IMR-90 (cell line): ENCODE data around the gene ADCK2. TPM values are rescaled to one million over a fixed set of nuclear protein-coding genes. Genes with fewer than 3 reads are reported as not detected.

Experiments used
- ATAC-seq: fragments of 200-7000 bp; cut with Tn5 transposase; 2 replicates; pipeline ENCODE4 v1.9.1; 2020; ENCODE audit warnings: low read depth, mild to moderate bottlenecking, moderate library complexity
- BruUV-seq: library from RNA; stranded (reverse); fragments of 400-500 nt; replicated peaks from 2 replicates; lab custom pipeline; 2021; lab: Mats Ljungman, UMichigan
- CTCF ChIA-PET: fragments of 300-600 bp; formaldehyde crosslinking; extraction: SDS; loops from one replicate; lab custom pipeline; 2021; ENCODE audit warnings: antibody characterized with exemption; lab: Yijun Ruan, JAX
- POLR2A ChIA-PET: fragments of 300-600 bp; sonication (Branson Sonifier 250); formaldehyde crosslinking; loops from one replicate; lab custom pipeline; 2022; ENCODE audit warnings: antibody characterized with exemption; ENCODE audit not compliant: unreplicated experiment; lab: Charles Lee
- DNase-seq: peaks from one replicate; pipeline ENCODE4 v3.0.0; 2013
- H2AFZ ChIP-seq: replicated peaks from 2 replicates; pipeline ENCODE3; 2013; ENCODE audit warnings: low read length, mild to moderate bottlenecking; ENCODE audit not compliant: poor library complexity
- H2AK5ac ChIP-seq: 2 replicates; pipeline ENCODE4 v1.6.1; 2013; ENCODE audit warnings: low read depth, low read length, inconsistent platforms
- H2AK9ac ChIP-seq: replicated peaks from 2 replicates; pipeline ENCODE3; 2013; ENCODE audit warnings: mild to moderate bottlenecking, low read depth, low read length, moderate library complexity; ENCODE audit not compliant: poor library complexity
- H2BK120ac ChIP-seq: 2 replicates; pipeline ENCODE4 v1.6.1; 2013; ENCODE audit warnings: low read depth, low read length, inconsistent platforms
- H2BK15ac ChIP-seq: 3 replicates; pipeline ENCODE4 v1.6.1; 2013; ENCODE audit warnings: low read depth, low read length, inconsistent platforms
- H2BK20ac ChIP-seq: 2 replicates; pipeline ENCODE4 v1.6.1; 2013; ENCODE audit warnings: low read depth, mild to moderate bottlenecking, inconsistent platforms, low read length, moderate library complexity
- H2BK5ac ChIP-seq: 2 replicates; pipeline ENCODE4 v1.6.1; 2013; ENCODE audit warnings: mild to moderate bottlenecking, low read depth, low read length, inconsistent platforms; ENCODE audit not compliant: poor library complexity, severe bottlenecking
- H3K14ac ChIP-seq: replicated peaks from 2 replicates; pipeline ENCODE4 v1.6.1; 2013; ENCODE audit warnings: low read depth, low read length, inconsistent platforms
- H3K18ac ChIP-seq: 2 replicates; pipeline ENCODE4 v1.6.1; 2013; ENCODE audit warnings: low read depth, low read length, control low read depth
- H3K23ac ChIP-seq: 2 replicates; pipeline ENCODE4 v1.6.1; 2013; ENCODE audit warnings: low read depth, low read length, inconsistent platforms
- H3K27ac ChIP-seq: 2 replicates; pipeline ENCODE4 v1.5.1; 2013; ENCODE audit warnings: mild to moderate bottlenecking, control low read depth, low read length; ENCODE audit not compliant: insufficient read depth
- H3K27me3 ChIP-seq: 2 replicates; pipeline ENCODE4 v1.6.1; 2013; ENCODE audit warnings: low read length; ENCODE audit not compliant: control insufficient read depth, insufficient read depth
- H3K36me3 ChIP-seq: 2 replicates; pipeline ENCODE4 v1.6.1; 2013; ENCODE audit warnings: low read length, mixed read lengths; ENCODE audit not compliant: control insufficient read depth, insufficient read depth
- H3K4ac ChIP-seq: 2 replicates; pipeline ENCODE4 v1.6.1; 2013; ENCODE audit warnings: low read depth, low read length, inconsistent platforms
- H3K4me1 ChIP-seq: 2 replicates; pipeline ENCODE4 v1.6.1; 2013; ENCODE audit warnings: low read length, mixed read lengths; ENCODE audit not compliant: control insufficient read depth, insufficient read depth
- H3K4me2 ChIP-seq: 2 replicates; pipeline ENCODE4 v1.6.1; 2013; ENCODE audit warnings: low read depth, mild to moderate bottlenecking, control low read depth, low read length, moderate library complexity
- H3K4me3 ChIP-seq: 2 replicates; pipeline ENCODE4 v1.5.1; 2013; ENCODE audit warnings: low read depth, mild to moderate bottlenecking, control low read depth, low read length, moderate library complexity; ENCODE audit not compliant: insufficient read depth
- H3K56ac ChIP-seq: 2 replicates; pipeline ENCODE4 v1.6.1; 2013; ENCODE audit warnings: low read length, inconsistent platforms; ENCODE audit not compliant: insufficient read depth; ENCODE audit errors: extremely low read depth
- H3K79me1 ChIP-seq, 2 experiments: 2 replicates each; pipeline ENCODE4 v1.6.1; 2013; ENCODE audit warnings: low read length in 2 of 2, inconsistent platforms in 1 of 2, low read depth in 1 of 2
- H3K9ac ChIP-seq: 2 replicates; pipeline ENCODE4 v1.6.1; 2013; ENCODE audit warnings: low read depth, low read length, control low read depth
- H3K9me1 ChIP-seq: 2 replicates; pipeline ENCODE4 v1.6.1; 2013; ENCODE audit warnings: low read length, inconsistent platforms; ENCODE audit not compliant: insufficient read depth
- H3K9me3 ChIP-seq: 2 replicates; pipeline ENCODE4 v1.6.1; 2013; ENCODE audit warnings: low read length; ENCODE audit not compliant: control insufficient read depth, insufficient read depth
- H4K20me1 ChIP-seq: 2 replicates; pipeline ENCODE4 v1.6.1; 2013; ENCODE audit warnings: low read length, inconsistent platforms; ENCODE audit not compliant: insufficient read depth
- H4K5ac ChIP-seq: 2 replicates; pipeline ENCODE4 v1.6.1; 2013; ENCODE audit warnings: mild to moderate bottlenecking, low read depth, low read length, control low read depth
- H4K8ac ChIP-seq, 2 experiments: 2 replicates each; pipeline ENCODE4 v1.6.1; 2013; ENCODE audit warnings: low read depth in 2 of 2, low read length in 2 of 2, control low read depth in 1 of 2, inconsistent platforms in 1 of 2
- H4K91ac ChIP-seq: 2 replicates; pipeline ENCODE4 v1.6.1; 2013; ENCODE audit warnings: low read depth, low read length, inconsistent platforms; ENCODE audit not compliant: insufficient read depth
- BHLHE40 ChIP-seq: fragments of 150-350 bp; IDR thresholded peaks from 2 replicates; pipeline ENCODE4 v1.6.1; 2016; ENCODE audit warnings: mild to moderate bottlenecking, low read depth, low read length
- CEBPB ChIP-seq: IDR thresholded peaks from 2 replicates; pipeline ENCODE4 v1.6.1; 2012; ENCODE audit warnings: low read depth, low read length, improper control_type of control experiment
- CHD1 ChIP-seq: IDR thresholded peaks from 2 replicates; pipeline ENCODE4 v1.6.1; 2012; ENCODE audit warnings: low read depth, low read length, improper control_type of control experiment
- CTCF ChIP-seq: conservative IDR thresholded peaks from 2 replicates; pipeline ENCODE4 v1.5.1; 2012; ENCODE audit warnings: mild to moderate bottlenecking, low read depth, low read length, improper control_type of control experiment
- ELK1 ChIP-seq: fragments of 150-350 bp; IDR thresholded peaks from 2 replicates; pipeline ENCODE4 v1.6.1; 2016; ENCODE audit warnings: low read depth, mild to moderate bottlenecking, low read length, moderate library complexity, borderline replicate concordance
- FOS ChIP-seq: fragments of 150-350 bp; IDR thresholded peaks from 2 replicates; pipeline ENCODE4 v1.6.1; 2016; ENCODE audit warnings: low read depth, low read length
- MAFK ChIP-seq: IDR thresholded peaks from 2 replicates; pipeline ENCODE4 v1.6.1; 2012; ENCODE audit warnings: low read depth, low read length, improper control_type of control experiment
- NFE2L2 ChIP-seq: fragments of 150-350 bp; IDR thresholded peaks from 2 replicates; pipeline ENCODE4 v1.6.1; 2016; ENCODE audit warnings: low read depth, mild to moderate bottlenecking, low read length
- POLR2A ChIP-seq: IDR thresholded peaks from 2 replicates; pipeline ENCODE4 v1.6.1; 2012; ENCODE audit warnings: mild to moderate bottlenecking, low read depth, low read length
- RAD21 ChIP-seq: IDR thresholded peaks from 2 replicates; pipeline ENCODE4 v1.6.1; 2012; ENCODE audit warnings: low read length, improper control_type of control experiment
- RFX5 ChIP-seq: IDR thresholded peaks from 2 replicates; pipeline ENCODE4 v1.8.0; 2012; ENCODE audit warnings: low read depth, mild to moderate bottlenecking, low read length, moderate library complexity
- SMC3 ChIP-seq: fragments of 150-350 bp; IDR thresholded peaks from 2 replicates; pipeline ENCODE4 v1.6.1; 2016; ENCODE audit warnings: low read depth, mild to moderate bottlenecking, antibody characterized with exemption, low read length, moderate library complexity
- WGBS, 2 experiments: methylation state at CpG; one replicate each; pipeline versions ENCODE4 v1.1.5 to v1.1.7; 2013; ENCODE audit warnings: missing lambda C conversion rate in 2 of 2; ENCODE audit not compliant: insufficient read length in 1 of 2; ENCODE audit errors: extremely low coverage in 2 of 2; 5-methylcytosine and 5-hydroxymethylcytosine counted together
- dilution Hi-C: fragments of 300-500 bp; cut with HindIII; formaldehyde crosslinking; loops from one replicate; pipeline ENCODE4 v1.14.3; 2018; ENCODE audit warnings: low sequenced_read_pairs; ENCODE audit not compliant: unreplicated experiment
- in situ Hi-C: fragments of 300-500 bp; cut with MboI; formaldehyde crosslinking; loops from 3 replicates; pipeline ENCODE4 v1.14.3; 2019; ENCODE audit warnings: low sequenced_read_pairs, inconsistent platforms, mixed read lengths
- intact Hi-C: fragments of 100-400 bp; cut with micrococcal nuclease; formaldehyde crosslinking; loops from 2 replicates; pipeline ENCODE4 v1.10.0; 2022
- polyA plus RNA-seq, 3 experiments: library from polyadenylated mRNA; depleted of rRNA; stranded (reverse); fragments of >200 nt; gene quantifications; 2 replicates each; pipeline ENCODE4 v1.2.3, GENCODE V29; 2012; ENCODE audit warnings: low replicate concordance in 1 of 3
- total RNA-seq: library from RNA; depleted of rRNA; stranded (reverse); fragments of >200 nt; gene quantifications from 2 replicates; pipeline ENCODE4 v1.2.3, GENCODE V29; 2012

ADCK2 gene
- total and polyA plus RNA-seq, 2 of the 4 experiments (the other 2 are of a cell fraction) = 7.1 to 10.0 TPM

- dilution Hi-C loops = no loop called here
- H4K20me1 ChIP-seq = no peaks in the 10 kb centered on the region
- POLR2A ChIA-PET = no interaction called here
- H3K18ac ChIP-seq = no peak overlapping the region
- no peak for DNase-seq
- BruUV-seq = no TSS peak
- in situ Hi-C loops = no loop called here
- no peak overlapping the region for H3K4me2 ChIP-seq
- no peak overlapping the region for H3K56ac ChIP-seq
- no peak overlapping the region for H2BK5ac ChIP-seq
- H3K4ac ChIP-seq = no peak overlapping the region
- H3K14ac ChIP-seq = no peak overlapping the region
- peaks cover 5% of the 10 kb centered on the region for H3K36me3 ChIP-seq
- ATAC-seq = no peak
- H2AK5ac ChIP-seq = no peak overlapping the region
- TF ChIP-seq RFX5 (no peak), RAD21 (no peak), SMC3 (no peak), NFE2L2 (no peak), CEBPB (no peak), FOS (no peak), CTCF (no peak), CHD1 (no peak), POLR2A (no peak), ELK1 (no peak), MAFK (no peak), BHLHE40 (no peak)
- no peak overlapping the region for H3K23ac ChIP-seq
- H3K79me1 ChIP-seq = peaks cover 3 to 6% of the 10 kb centered on the region in 2 experiments; a peak in 1 of 4 replicates
- CTCF ChIA-PET = interaction anchor here (0.6 kb wide), 1 partner anchor 916 kb away, joined by 3 read pairs; no protein-coding TSS in a partner anchor
- no peak overlapping the region for H2BK15ac ChIP-seq
- H3K9me1 ChIP-seq = peaks cover 4% of the 10 kb centered on the region; the same call in 1 of the 2 replicates
- H3K9ac ChIP-seq = no peak overlapping the region
- no peak overlapping the region for H2BK120ac ChIP-seq
- H2AK9ac ChIP-seq = no peak overlapping the region
- 91% methylated on average over 10 of the region's 20 CpGs; no CpG with 5 or more reads in 1 of the 2 experiments for WGBS, 2 experiments
- no peak overlapping the region for H4K91ac ChIP-seq
- H3K9me3 ChIP-seq = no peaks in the 10 kb centered on the region
- H2AFZ ChIP-seq = peak overlapping the region; percentile 21
- no peak overlapping the region for H2BK20ac ChIP-seq
- H3K4me1 ChIP-seq = 0 out of 2 replicates have a peak, but pooled peaks cover 2% of the 10 kb centered on the region
- H4K8ac ChIP-seq = no peak overlapping the region
- no peak overlapping the region for H4K5ac ChIP-seq
- no peak overlapping the region for H3K27ac ChIP-seq
- intact Hi-C loops = loop anchor here (5.0 kb wide), 1 partner anchor 854 kb away; no protein-coding TSS in a partner anchor
- H3K4me3 ChIP-seq = no peak overlapping the region
- no peaks in the 10 kb centered on the region for H3K27me3 ChIP-seq
These were observed 5.5 kb downstream of the ADCK2 start for GRCh38 chr7:140678081-140678815.
